HCT116 (cell line): ENCODE measurements around the gene ZNF593. TPM values are rescaled to one million over a fixed set of nuclear protein-coding genes. Genes with fewer than 3 reads are reported as not detected.

ENCODE experiments used
- ATAC-seq: fragments of 200-7000 bp; cut with Tn5 transposase; 2 replicates; pipeline ENCODE4 v1.9.1; 2020; ENCODE audit warnings: mild to moderate bottlenecking, moderate library complexity
- BruUV-seq: library from RNA; stranded (reverse); fragments of 400-500 nt; replicated peaks from 2 replicates; lab custom pipeline; 2021; lab: Mats Ljungman, UMichigan
- CTCF ChIA-PET: fragments of 300-600 bp; sonication (Branson Sonifier 250); formaldehyde crosslinking; loops from one replicate; lab custom pipeline; 2021; ENCODE audit warnings: antibody characterized with exemption; lab: Charles Lee
- POLR2A ChIA-PET: fragments of 300-600, 350-600 bp; sonication (Branson Sonifier 250); formaldehyde crosslinking; loops from one replicate; lab custom pipeline; 2021; ENCODE audit warnings: antibody characterized with exemption; lab: Charles Lee
- RAD21 ChIA-PET, 2 experiments: fragments of 300-600 bp; sonication (Branson Sonifier 250); formaldehyde crosslinking; loops; one replicate each; lab custom pipeline; 2023; ENCODE audit warnings: low total read pairs in 2 of 2; ENCODE audit not compliant: uncharacterized antibody in 2 of 2, unreplicated experiment in 2 of 2, low non-redundant PET in 1 of 2; lab: Charles Lee
- DNase-seq: peaks from one replicate; pipeline ENCODE4 v3.0.0-alpha.2; 2010; ENCODE audit warnings: low read depth, low spot score
- H2AFZ ChIP-seq: fragments of 200-600 bp; shearing (Covaris generic), sonication (generic); 2 replicates; pipeline ENCODE4 v1.6.1; 2017; ENCODE audit warnings: low read depth, mixed run types, mixed read lengths, antibody characterized with exemption, low read length; ENCODE audit not compliant: poor library complexity, severe bottlenecking
- H3K27ac ChIP-seq: 2 replicates; pipeline ENCODE4 v1.5.1; 2012; ENCODE audit warnings: low read depth, low read length
- H3K27me3 ChIP-seq: fragments of 200-600 bp; sonication (generic); 2 replicates; pipeline ENCODE4 v1.6.1; 2016; ENCODE audit warnings: mixed run types, low read length, mixed read lengths; ENCODE audit not compliant: insufficient read depth
- H3K36me3 ChIP-seq, 2 experiments: fragments of 200-500 bp in 1 of 2; fragments of 200-600 bp in 1 of 2; sonication (Bioruptor generic) in 1 of 2; sonication (generic) in 1 of 2; 2 replicates each; pipeline versions ENCODE4 v1.5.1 to v1.6.1; 2014 to 2016; ENCODE audit warnings: low read length in 2 of 2, inconsistent platforms in 1 of 2, mixed read lengths in 1 of 2, mixed run types in 1 of 2; ENCODE audit not compliant: insufficient read depth in 2 of 2, control insufficient read depth in 1 of 2
- H3K4me1 ChIP-seq, 2 experiments: fragments of 200-600 bp in 1 of 2; sonication (generic) in 1 of 2; 2 replicates each; pipeline versions ENCODE4 v1.5.1 to v1.6.1; 2012 to 2017; ENCODE audit warnings: low read length in 2 of 2, inconsistent platforms in 1 of 2, mild to moderate bottlenecking in 1 of 2, mixed read lengths in 1 of 2, mixed run types in 1 of 2, moderate library complexity in 1 of 2; ENCODE audit not compliant: insufficient read depth in 2 of 2, control insufficient read depth in 1 of 2
- H3K4me2 ChIP-seq: fragments of 200-600 bp; sonication (generic); 2 replicates; pipeline ENCODE4 v1.6.1; 2017; ENCODE audit warnings: mixed run types, low read length, mixed read lengths
- H3K4me3 ChIP-seq, 2 experiments: fragments of 200-600 bp in 1 of 2; sonication (generic) in 1 of 2; replicated peaks in 1 of 2; 2 replicates each; pipeline ENCODE4 v1.5.1; 2011 to 2016; ENCODE audit warnings: low read length in 2 of 2, control low read depth in 1 of 2, low read depth in 1 of 2, mild to moderate bottlenecking in 1 of 2, mixed read lengths in 1 of 2, mixed run types in 1 of 2
- H3K79me2 ChIP-seq: fragments of 200-600 bp; sonication (generic); 2 replicates; pipeline ENCODE4 v1.6.1; 2017; ENCODE audit warnings: mild to moderate bottlenecking, mixed run types, low read length, moderate library complexity, mixed read lengths; ENCODE audit not compliant: insufficient read depth
- H3K9ac ChIP-seq: fragments of 200-600 bp; sonication (generic); 2 replicates; pipeline ENCODE4 v1.6.1; 2016; ENCODE audit warnings: low read length, mixed read lengths
- H3K9me2 ChIP-seq: fragments of 200-600 bp; sonication (generic), shearing (Covaris generic); 2 replicates; pipeline ENCODE4 v1.6.1; 2017; ENCODE audit warnings: mixed run types, mild to moderate bottlenecking, moderate library complexity; ENCODE audit not compliant: insufficient read depth
- H3K9me3 ChIP-seq, 2 experiments: fragments of 200-500 bp in 1 of 2; fragments of 200-600 bp in 1 of 2; sonication (Bioruptor generic) in 1 of 2; sonication (generic) in 1 of 2; 2 replicates each; pipeline ENCODE4 v1.6.1; 2014 to 2017; ENCODE audit warnings: low read length in 2 of 2, mixed read lengths in 2 of 2, inconsistent platforms in 1 of 2, low read depth in 1 of 2, mild to moderate bottlenecking in 1 of 2, mixed run types in 1 of 2, moderate library complexity in 1 of 2; ENCODE audit not compliant: control insufficient read depth in 1 of 2, insufficient read depth in 1 of 2
- H4K20me1 ChIP-seq: fragments of 200-600 bp; sonication (generic), shearing (Covaris generic); 2 replicates; pipeline ENCODE4 v1.6.1; 2017; ENCODE audit warnings: mixed run types, mild to moderate bottlenecking, moderate library complexity; ENCODE audit not compliant: insufficient read depth
- CBX3 ChIP-seq: IDR thresholded peaks from 2 replicates; pipeline ENCODE4 v1.6.1; 2012; ENCODE audit warnings: low read depth
- CEBPB ChIP-seq: IDR thresholded peaks from 2 replicates; pipeline ENCODE4 v1.6.1; 2012; ENCODE audit warnings: low read depth
- EGR1 ChIP-seq: IDR thresholded peaks from 2 replicates; pipeline ENCODE4 v1.6.1; 2012; ENCODE audit warnings: low read depth
- ELF1 ChIP-seq: IDR thresholded peaks from 2 replicates; pipeline ENCODE4 v1.6.1; 2012; ENCODE audit warnings: low read depth, borderline replicate concordance
- EZH2 ChIP-seq: fragments of 200-600 bp; sonication (generic); IDR thresholded peaks from 2 replicates; pipeline ENCODE4 v1.6.1; 2017; ENCODE audit warnings: antibody characterized with exemption, mixed run types
- EZH2phosphoT487 ChIP-seq: fragments of 200-600 bp; IDR thresholded peaks from 2 replicates; pipeline ENCODE4 v1.6.1; 2018; ENCODE audit warnings: antibody characterized with exemption, borderline replicate concordance
- FOSL1 ChIP-seq: IDR thresholded peaks from 2 replicates; pipeline ENCODE4 v1.6.1; 2012; ENCODE audit warnings: low read depth
- JUND ChIP-seq: IDR thresholded peaks from 2 replicates; pipeline ENCODE4 v1.6.1; 2012
- MAX ChIP-seq: IDR thresholded peaks from 2 replicates; pipeline ENCODE4 v1.6.1; 2012
- RAD21 ChIP-seq: IDR thresholded peaks from 2 replicates; pipeline ENCODE4 v1.6.1; 2012; ENCODE audit warnings: low read depth, mild to moderate bottlenecking
- REST ChIP-seq: IDR thresholded peaks from 2 replicates; pipeline ENCODE4 v1.6.1; 2012; ENCODE audit warnings: low read depth
- SIN3A ChIP-seq: IDR thresholded peaks from 2 replicates; pipeline ENCODE4 v1.6.1; 2012; ENCODE audit warnings: low read depth
- SP1 ChIP-seq: IDR thresholded peaks from 2 replicates; pipeline ENCODE4 v1.6.1; 2012; ENCODE audit warnings: low read depth
- SRF ChIP-seq: IDR thresholded peaks from 2 replicates; pipeline ENCODE4 v1.6.1; 2012; ENCODE audit warnings: low read depth
- TCF7L2 ChIP-seq: IDR thresholded peaks from 2 replicates; pipeline ENCODE4 v1.7.0; 2011; ENCODE audit warnings: borderline replicate concordance, inconsistent platforms; ENCODE audit not compliant: insufficient read depth, insufficient read length; ENCODE audit errors: extremely low read depth
- YY1 ChIP-seq: IDR thresholded peaks from 2 replicates; pipeline ENCODE4 v1.6.1; 2011; ENCODE audit warnings: low read length, low read depth, moderate library complexity, mild to moderate bottlenecking; ENCODE audit not compliant: insufficient replicate concordance; ENCODE audit errors: extremely low read depth
- ZBTB33 ChIP-seq: IDR thresholded peaks from 2 replicates; pipeline ENCODE4 v1.6.1; 2011; ENCODE audit warnings: mild to moderate bottlenecking, low read length, moderate library complexity; ENCODE audit not compliant: insufficient replicate concordance; ENCODE audit errors: extremely low read depth
- ZNF274 ChIP-seq: fragments of 200-500 bp; sonication (Bioruptor generic); IDR thresholded peaks from 2 replicates; pipeline ENCODE4 v1.6.1; 2014; ENCODE audit warnings: mild to moderate bottlenecking, low read depth, low read length, inconsistent platforms
- intact Hi-C: fragments of 100-400 bp; cut with micrococcal nuclease; formaldehyde crosslinking; loops from 2 replicates; pipeline ENCODE4 v1.10.0; 2022
- total RNA-seq: library from RNA; stranded (reverse); gene quantifications from one replicate; pipeline ENCODE4 v1.2.1, GENCODE V29; 2021; ENCODE audit not compliant: unreplicated experiment

Gene ZNF593
- total RNA-seq, 1 experiment from 2014 or later = 62.4 TPM

GRCh38 chr1:26180010-26180506 lies 10.3 kb downstream of the ZNF593 start:
- no peak overlapping the region for H3K9ac ChIP-seq

More at GRCh38 chr1:26180010-26180506, 10.3 kb downstream of the ZNF593 start:
- intact Hi-C loops = no loop called here
- no TSS peak for BruUV-seq
- peaks cover 11 to 25% of the 10 kb centered on the region in 2 experiments for H3K4me1 ChIP-seq
- RAD21 ChIA-PET = no interaction called here
- DNase-seq = no peak
- peaks cover 7% of the 10 kb centered on the region; the same call in 1 of the 2 replicates for H3K79me2 ChIP-seq
- H3K4me2 ChIP-seq = no peak overlapping the region
- POLR2A ChIA-PET = no interaction called here
- H3K27me3 ChIP-seq = no peaks in the 10 kb centered on the region
- H3K9me2 ChIP-seq = no peaks in the 10 kb centered on the region
- TF ChIP-seq SRF (no peak), SP1 (no peak), EZH2phosphoT487 (no peak), FOSL1 (no peak), SIN3A (no peak), EGR1 (no peak), EZH2 (no peak), ELF1 (no peak), ZNF274 (no peak), MAX (no peak), TCF7L2 (no peak), REST (no peak), YY1 (no peak), CEBPB (no peak), JUND (no peak), ZBTB33 (no peak), CBX3 (no peak), RAD21 (no peak)
- no peaks in the 10 kb centered on the region for H3K9me3 ChIP-seq
- CTCF ChIA-PET = no interaction called here
- no peak for ATAC-seq
- H3K27ac ChIP-seq = no peak overlapping the region
- no peaks in the 10 kb centered on the region; a peak in 1 of 4 replicates for H3K36me3 ChIP-seq
- no peak overlapping the region for H2AFZ ChIP-seq
- H3K4me3 ChIP-seq = no peak overlapping the region
- H4K20me1 ChIP-seq = no peaks in the 10 kb centered on the region
